ENCODE results near the gene MCOLN2. TPM values are rescaled to one million over a fixed set of nuclear protein-coding genes. Genes with fewer than 3 reads are reported as not detected.

The MCOLN2 gene
- not detected in 2 replicates for polyA plus RNA-seq

DNA sequence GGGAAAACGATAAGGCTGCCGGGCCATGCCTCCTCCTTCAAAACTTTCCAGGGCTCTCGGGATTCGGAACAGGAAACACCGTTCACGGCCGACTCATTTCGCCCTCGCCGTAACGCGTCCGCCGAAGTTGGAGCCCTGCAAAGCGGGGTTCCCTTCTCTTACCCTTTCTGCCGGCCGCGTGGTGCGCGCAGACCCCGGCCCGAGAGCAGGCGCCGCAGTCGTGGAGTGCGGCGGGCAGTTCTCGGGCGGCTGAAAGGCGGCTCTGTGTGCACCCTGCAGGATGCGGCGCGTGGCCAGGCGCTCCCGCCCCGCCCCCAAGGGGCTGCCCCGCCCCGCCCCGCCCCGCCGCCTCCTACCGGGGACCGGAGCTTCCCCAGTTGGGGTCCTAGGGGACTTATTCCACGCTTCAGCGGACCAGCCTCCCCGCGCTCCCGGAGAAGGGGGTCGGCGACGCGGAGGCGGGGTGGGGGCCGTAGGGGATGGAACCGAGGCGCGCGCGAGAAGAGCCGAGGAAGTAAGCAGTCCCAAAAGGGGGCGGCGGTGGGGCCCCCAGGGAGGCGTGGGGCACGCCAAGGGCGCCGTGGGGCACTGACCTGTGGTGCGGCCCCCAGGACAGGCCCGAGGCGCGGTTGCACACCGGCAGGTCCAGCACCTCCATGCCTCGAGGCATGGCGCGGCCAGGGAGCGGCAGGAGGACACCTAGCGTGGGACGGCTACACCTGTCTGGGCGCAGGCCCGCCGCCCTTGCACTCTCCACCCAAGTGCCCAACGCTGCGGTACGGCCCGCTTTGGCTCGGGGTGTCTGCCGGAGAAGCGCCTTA lies at the start of gene MCOLN2:
MCOLN2 (minus strand) TSS at position 268 of the 821 bp plus-strand sequence; CDS start at position 27, 241 bp downstream.

DNA sequence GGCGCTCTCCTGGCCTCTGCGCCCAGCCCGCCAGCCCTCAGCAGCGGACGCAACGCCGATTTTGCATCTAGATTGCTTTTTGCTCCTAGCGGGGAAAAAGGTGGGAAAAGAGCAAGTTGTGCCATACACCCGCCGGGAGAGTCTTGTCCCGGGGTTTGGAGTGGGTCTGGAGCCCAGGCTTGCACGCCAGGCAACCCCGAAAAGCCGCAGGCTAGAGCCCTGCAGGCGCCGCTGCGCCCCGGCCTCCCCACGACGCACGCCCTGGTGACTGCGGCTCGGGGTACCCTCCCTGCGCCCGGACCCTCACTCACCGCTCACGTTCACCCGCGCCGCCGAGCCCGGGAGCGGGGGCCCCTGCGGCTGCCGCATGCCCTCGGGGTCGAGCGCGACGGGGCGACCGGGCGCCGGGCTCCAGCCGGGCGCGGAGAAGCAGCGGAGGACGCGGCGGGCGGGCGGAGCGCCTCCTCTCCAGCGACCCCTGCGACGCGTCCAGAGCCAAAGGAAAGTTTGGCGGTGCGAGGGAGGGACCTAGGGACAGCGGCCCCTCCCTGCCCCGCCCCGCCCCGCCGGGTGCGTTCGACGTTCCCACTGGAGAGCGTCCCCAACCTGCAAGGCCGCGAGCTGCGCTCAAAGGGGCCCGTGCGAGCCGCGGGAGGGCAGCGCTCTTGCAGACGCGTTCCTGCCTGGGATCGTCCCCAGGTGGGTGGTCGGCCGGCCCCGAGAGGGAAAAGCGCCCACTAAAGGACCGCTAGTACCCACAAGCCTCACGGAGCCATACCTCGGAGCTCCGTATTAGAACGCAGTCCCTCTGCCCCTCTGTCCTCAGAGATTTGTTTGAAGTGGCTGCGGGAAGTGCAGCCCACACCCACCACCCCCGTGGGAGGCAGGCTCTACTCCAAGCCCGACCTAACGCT lies 104.0 kb downstream of the MCOLN2 start, which contains the start of gene LPAR3:
LPAR3 (minus strand) TSS at position 502 of the 914 bp plus-strand sequence. CDS start 27,086 bp downstream, outside the sequence.

Other genes starting within 250 kb of the MCOLN2 start
- not detected in 2 replicates for gene LPAR3, start 103.9 kb downstream of the MCOLN2 start, polyA plus RNA-seq
- not detected in 2 replicates for gene MCOLN3, start 51.4 kb upstream of the MCOLN2 start, polyA plus RNA-seq
- 0.08 TPM in 1 of 2 replicates, not detected in the other for gene SYDE2, start 203.9 kb upstream of the MCOLN2 start, polyA plus RNA-seq